CD4-positive, CD25-positive, alpha-beta regulatory T cell (primary cell): ENCODE data around the gene NBAS. TPM values are rescaled to one million over a fixed set of nuclear protein-coding genes. Genes with fewer than 3 reads are reported as not detected.
A peak's percentile ranks its signal among the peaks of the same experiment; 100 is the strongest.
"Not testable (repeated sequence)": the region's sequence is repeated elsewhere in the genome, so short reads cannot be mapped to it uniquely, and the experiment has no call there.

Experiments used
- ATAC-seq, 2 donors: fragments of 150-1000 bp; cut with Tn5 transposase; one replicate each; pipeline ENCODE4 v1.10.0; 2021; ENCODE audit warnings: low read depth in 2 of 2, moderate number of reproducible peaks in 2 of 2, moderate library complexity in 1 of 2
- DNase-seq, 3 donors: peaks; one replicate each; pipeline versions ENCODE4 v3.0.0 to v3.0.0-alpha.2; 2012 to 2022; ENCODE audit warnings: mixed read lengths in 1 of 3
- H3K27ac ChIP-seq: one replicate; pipeline ENCODE4 v1.7.0; 2013; ENCODE audit warnings: mild to moderate bottlenecking, low read length; ENCODE audit not compliant: insufficient read depth, poor library complexity, severe bottlenecking
- H3K27me3 ChIP-seq: one replicate; pipeline ENCODE4 v1.7.0; 2013; ENCODE audit warnings: low read length; ENCODE audit not compliant: control insufficient read depth, insufficient read depth
- H3K36me3 ChIP-seq: one replicate; pipeline ENCODE4 v1.7.0; 2013; ENCODE audit warnings: mild to moderate bottlenecking, low read length, moderate library complexity; ENCODE audit not compliant: control insufficient read depth, insufficient read depth
- H3K4me1 ChIP-seq: 2 replicates; pipeline ENCODE4 v1.7.0; 2013; ENCODE audit warnings: mild to moderate bottlenecking, low read length; ENCODE audit not compliant: insufficient read depth, control insufficient read depth, poor library complexity, severe bottlenecking
- H3K4me3 ChIP-seq: one replicate; pipeline ENCODE4 v1.7.0; 2013; ENCODE audit warnings: low read depth, mild to moderate bottlenecking, low read length, moderate library complexity
- H3K9me3 ChIP-seq, 2 experiments: 1 replicate in 1 of 2; 2 replicates in 1 of 2; pipeline ENCODE4 v1.7.0; 2013; ENCODE audit warnings: low read length in 2 of 2, mild to moderate bottlenecking in 1 of 2, moderate library complexity in 1 of 2; ENCODE audit not compliant: control insufficient read depth in 2 of 2
- H3K27ac Mint-ChIP-seq, 3 donors: one replicate each; pipeline ENCODE4 v1.8.0; 2020 to 2022; ENCODE audit warnings: mild to moderate bottlenecking in 3 of 3, mixed read lengths in 3 of 3, moderate library complexity in 2 of 3
- H3K27me3 Mint-ChIP-seq: one replicate; pipeline ENCODE4 v1.8.0; 2022; ENCODE audit warnings: mild to moderate bottlenecking, mixed read lengths
- H3K36me3 Mint-ChIP-seq: one replicate; pipeline ENCODE4 v1.8.0; 2020; ENCODE audit warnings: mixed read lengths
- H3K4me1 Mint-ChIP-seq, 4 donors: one replicate each; pipeline ENCODE4 v1.8.0; 2020 to 2022; ENCODE audit warnings: mixed read lengths in 4 of 4, mild to moderate bottlenecking in 1 of 4
- H3K4me3 Mint-ChIP-seq, 4 donors: one replicate each; pipeline ENCODE4 v1.8.0; 2020 to 2022; ENCODE audit warnings: mild to moderate bottlenecking in 4 of 4, mixed read lengths in 4 of 4, moderate library complexity in 3 of 4
- H3K9me3 Mint-ChIP-seq, 7 donors: one replicate each; pipeline ENCODE4 v1.8.0; 2020 to 2022; ENCODE audit warnings: mixed read lengths in 7 of 7, mild to moderate bottlenecking in 3 of 7, moderate library complexity in 2 of 7
- polyA plus RNA-seq, 4 donors: library from polyadenylated mRNA; unstranded; fragments of 300-500 nt; fragmentation: Illumina TruSeq; gene quantifications; one replicate each; pipeline ENCODE4 v1.2.3, GENCODE V29; 2021
- total RNA-seq: library from RNA; stranded (reverse); gene quantifications from one replicate; pipeline ENCODE4 v1.2.3, GENCODE V29; 2022

NBAS gene
- total and polyA plus RNA-seq, 5 donors from 2014 or later: 18.5 to 31.9 (median 19.5) TPM

GRCh38 chr2:15325296-15325695 lies 235.8 kb downstream of the NBAS start:
- ATAC-seq: no peak
- Histone ChIP-seq H3K4me3 (no peak overlapping the region), H3K27ac (no peak overlapping the region), H3K9me3 (no peaks in the 10 kb centered on the region), H3K4me1 (no peaks in the 10 kb centered on the region), H3K27me3 (no peaks in the 10 kb centered on the region), H3K36me3 (peaks cover 40% of the 10 kb centered on the region)
- DNase-seq: no peak
- Mint-ChIP-seq H3K27me3 (no peaks in the 10 kb centered on the region), H3K9me3 (peaks cover 0 to 10% (median 2%) of the 10 kb centered on the region in 7 donors), H3K4me3 (no peak overlapping the region), H3K27ac (peak overlapping the region in 1 of 3 donors; percentile 52), H3K4me1 (peaks cover 0 to 13% (median 2%) of the 10 kb centered on the region in 4 donors), H3K36me3 (peaks cover 48% of the 10 kb centered on the region)

DNA sequence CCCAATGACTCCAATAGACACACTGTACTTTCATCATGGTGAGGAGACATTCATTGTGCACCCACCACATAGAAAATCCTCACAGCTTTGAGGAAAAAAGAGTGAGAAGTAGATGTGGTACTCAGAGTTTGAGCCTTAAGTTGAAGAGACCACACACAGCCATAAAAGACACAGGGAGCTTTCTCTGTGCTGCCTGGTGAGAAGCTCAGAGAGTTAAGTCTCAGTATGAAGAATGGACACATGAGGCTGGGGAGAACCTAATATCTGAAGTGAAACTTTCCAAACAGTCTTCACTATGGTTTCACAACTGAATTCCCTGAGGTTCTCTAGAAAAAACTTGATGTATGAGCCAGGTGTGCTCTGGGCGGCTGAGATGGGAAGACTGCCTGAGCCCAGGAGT lies 237.9 kb downstream of the NBAS start:
- Histone ChIP-seq H3K4me1 (no peaks in the 10 kb centered on the region), H3K27ac (no peak overlapping the region), H3K9me3 (no peaks in the 10 kb centered on the region), H3K4me3 (no peak overlapping the region), H3K27me3 (no peaks in the 10 kb centered on the region), H3K36me3 (peaks cover 20% of the 10 kb centered on the region)
- Mint-ChIP-seq H3K27ac (no peak overlapping the region), H3K27me3 (no peaks in the 10 kb centered on the region), H3K4me1 (peaks cover 0 to 22% (median 3%) of the 10 kb centered on the region in 4 donors), H3K36me3 (peaks cover 69% of the 10 kb centered on the region), H3K9me3 (peaks cover 0 to 27% (median 4%) of the 10 kb centered on the region in 7 donors), H3K4me3 (no peak overlapping the region)
- ATAC-seq (no peak), DNase-seq (no peak)

DNA sequence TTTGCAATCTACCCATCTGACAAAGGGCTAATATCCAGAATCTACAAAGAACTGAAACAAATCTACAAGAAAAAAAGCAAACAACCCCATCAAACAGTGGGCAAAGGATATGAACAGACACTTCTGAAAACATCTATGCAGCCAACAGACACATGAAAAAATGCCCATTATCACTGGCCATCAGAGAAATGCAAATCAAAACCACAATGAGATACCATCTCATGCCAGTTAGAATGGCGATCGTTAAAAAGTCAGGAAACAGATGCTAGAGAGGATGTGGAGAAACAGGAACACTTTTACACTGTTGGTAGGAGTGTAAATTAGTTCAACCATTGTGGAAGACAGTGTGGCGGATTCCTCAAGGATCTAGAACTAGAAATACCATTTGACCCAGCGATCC lies 239.7 kb downstream of the NBAS start:
- H3K4me3 ChIP-seq, H3K27ac Mint-ChIP-seq, H3K27me3 Mint-ChIP-seq, H3K9me3 ChIP-seq, ATAC-seq, H3K4me3 Mint-ChIP-seq, H3K27me3 ChIP-seq, H3K4me1 ChIP-seq, H3K27ac ChIP-seq, H3K36me3 ChIP-seq, DNase-seq: not testable (repeated sequence)
- peaks cover 80% of the 10 kb centered on the region for H3K36me3 Mint-ChIP-seq
- peaks cover 0 to 22% (median 9%) of the 10 kb centered on the region in 4 donors for H3K4me1 Mint-ChIP-seq
- peaks cover 0 to 32% (median 4%) of the 10 kb centered on the region in 7 donors for H3K9me3 Mint-ChIP-seq

DNA sequence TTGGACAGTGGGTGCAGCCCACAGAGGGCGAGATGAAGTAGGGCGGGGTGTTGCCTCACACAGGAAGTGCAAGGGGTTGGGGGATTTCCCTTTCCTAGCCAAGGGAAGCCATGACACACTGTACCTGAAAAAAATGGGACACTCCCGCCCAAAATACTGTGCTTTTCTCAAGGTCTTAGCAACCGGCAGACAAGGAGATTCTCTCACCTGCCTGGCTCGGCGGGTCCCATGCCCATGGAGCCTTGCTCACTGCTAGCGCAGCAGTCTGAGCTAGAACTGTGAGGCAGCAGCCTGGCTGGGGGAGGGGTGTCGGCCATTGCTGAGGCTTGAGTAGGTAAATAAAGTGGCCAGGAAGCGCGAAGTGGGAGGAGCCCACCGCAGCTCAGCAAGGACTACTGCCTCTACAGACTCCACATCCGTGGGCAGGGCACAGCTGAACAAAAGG lies 244.7 kb downstream of the NBAS start:
- Histone ChIP-seq H3K9me3 (no peaks in the 10 kb centered on the region), H3K27me3 (no peaks in the 10 kb centered on the region), H3K36me3 (peaks cover 6% of the 10 kb centered on the region), H3K27ac (no peak overlapping the region), H3K4me1 (peaks cover 19% of the 10 kb centered on the region), H3K4me3 (no peak overlapping the region)
- Mint-ChIP-seq H3K4me1 (peaks cover 16 to 39% (median 29%) of the 10 kb centered on the region in 4 donors), H3K4me3 (peak overlapping the region in 1 of 4 donors; percentile 8), H3K27ac (peak overlapping the region in 1 of 3 donors; percentile 45), H3K9me3 (peaks cover 0 to 29% (median 4%) of the 10 kb centered on the region in 7 donors), H3K36me3 (peaks cover 71% of the 10 kb centered on the region), H3K27me3 (no peaks in the 10 kb centered on the region)
- ATAC-seq (no peak), DNase-seq (peak in 2 of 3 donors; percentile 15 to 56)

DNA sequence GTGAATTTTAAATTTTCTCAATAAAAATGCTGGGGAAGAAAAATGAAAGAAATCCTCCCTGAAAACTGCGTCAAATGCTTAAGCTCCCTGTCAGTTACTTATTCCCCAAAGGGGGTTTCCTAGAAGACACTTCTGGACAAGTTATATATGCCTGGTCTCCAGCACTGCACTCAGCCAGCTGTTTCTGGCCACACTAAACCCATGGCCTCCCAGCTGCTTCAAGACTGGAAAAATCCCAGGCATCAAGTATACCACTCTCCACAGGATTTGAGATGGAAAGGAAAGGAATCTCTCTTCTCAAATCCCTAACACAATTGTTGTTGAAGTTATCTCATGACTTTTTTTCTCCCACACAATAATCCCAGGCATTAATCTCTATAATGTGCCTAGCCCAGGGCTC lies 245.7 kb downstream of the NBAS start:
- DNase-seq (no peak), ATAC-seq (no peak)
- peaks cover 0 to 25% (median 3%) of the 10 kb centered on the region in 7 donors for H3K9me3 Mint-ChIP-seq
- peaks cover 68% of the 10 kb centered on the region for H3K36me3 Mint-ChIP-seq
- no peak overlapping the region for H3K27ac ChIP-seq
- no peak overlapping the region for H3K4me3 ChIP-seq
- H3K4me1 ChIP-seq: peaks cover 25% of the 10 kb centered on the region
- H3K4me1 Mint-ChIP-seq: peaks cover 24 to 48% (median 36%) of the 10 kb centered on the region in 4 donors
- H3K27ac Mint-ChIP-seq: peak overlapping the region in 1 of 3 donors; percentile 33
- H3K27me3 Mint-ChIP-seq: no peaks in the 10 kb centered on the region
- H3K4me3 Mint-ChIP-seq: no peak overlapping the region
- no peaks in the 10 kb centered on the region for H3K9me3 ChIP-seq
- H3K27me3 ChIP-seq: no peaks in the 10 kb centered on the region
- H3K36me3 ChIP-seq: peaks cover 6% of the 10 kb centered on the region

- Histone ChIP-seq H3K27me3 (no peaks in the 10 kb centered on the region), H3K36me3 (peaks cover 9% of the 10 kb centered on the region), H3K4me1 (peaks cover 25% of the 10 kb centered on the region), H3K9me3 (no peaks in the 10 kb centered on the region), H3K27ac (no peak overlapping the region), H3K4me3 (no peak overlapping the region)
- H3K36me3 Mint-ChIP-seq: peaks cover 61% of the 10 kb centered on the region
- peaks cover 20 to 47% (median 37%) of the 10 kb centered on the region in 4 donors for H3K4me1 Mint-ChIP-seq
- peak in 1 of 3 donors; percentile 46 for DNase-seq
- H3K4me3 Mint-ChIP-seq: no peak overlapping the region
- H3K27ac Mint-ChIP-seq: no peak overlapping the region
- no peak for ATAC-seq
- peaks cover 0 to 10% (median 1%) of the 10 kb centered on the region in 7 donors for H3K9me3 Mint-ChIP-seq
- no peaks in the 10 kb centered on the region for H3K27me3 Mint-ChIP-seq
Measured at GRCh38 chr2:15313657-15314056, 247.5 kb downstream of the NBAS start.

DNA sequence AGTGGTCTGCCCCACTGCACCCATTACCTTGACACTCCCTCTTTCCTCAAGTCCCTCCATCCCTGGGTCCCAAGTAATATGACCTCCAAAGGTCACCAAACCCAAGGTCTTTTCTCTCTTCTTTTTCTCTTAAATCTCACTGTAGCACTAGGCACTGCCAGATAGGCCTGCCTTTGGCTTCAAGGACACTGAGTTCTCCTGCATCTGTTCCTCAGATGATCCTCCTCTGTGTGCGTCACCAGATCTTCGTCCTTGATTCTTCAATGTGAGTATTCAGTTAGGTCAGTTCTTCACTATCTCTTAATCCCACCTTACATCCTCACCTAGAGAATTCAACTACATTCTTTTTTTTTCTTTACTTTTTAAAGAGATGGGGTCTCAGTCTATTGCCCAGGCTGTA lies 249.2 kb downstream of the NBAS start:
- ATAC-seq (no peak), DNase-seq (no peak)
- H3K4me3 ChIP-seq: peak overlapping the region; percentile 16
- H3K4me1 ChIP-seq: peaks cover 23% of the 10 kb centered on the region
- Mint-ChIP-seq H3K9me3 (peaks cover 0 to 3% (median 0%) of the 10 kb centered on the region in 7 donors), H3K27me3 (no peaks in the 10 kb centered on the region), H3K4me3 (peak overlapping the region in 2 of 4 donors; percentile 15 to 44), H3K4me1 (peaks cover 16 to 47% (median 34%) of the 10 kb centered on the region in 4 donors), H3K27ac (peak overlapping the region; percentile 73 to 96 (median 89)), H3K36me3 (peaks cover 55% of the 10 kb centered on the region)
- peak overlapping the region; percentile 28 for H3K27ac ChIP-seq
- H3K27me3 ChIP-seq: no peaks in the 10 kb centered on the region
- no peaks in the 10 kb centered on the region for H3K9me3 ChIP-seq
- peaks cover 13% of the 10 kb centered on the region for H3K36me3 ChIP-seq
